PFSK-1 (cell line): ENCODE results near the gene CCDC88C.

ENCODE experiments used
- FOXP2 ChIP-seq: optimal IDR thresholded peaks from 2 replicates; pipeline ENCODE3; 2011; ENCODE audit warnings: borderline replicate concordance, control low read depth, inconsistent platforms; ENCODE audit not compliant: insufficient read depth; ENCODE audit errors: extremely low read length, extremely low read depth
- POLR2AphosphoS5 ChIP-seq: IDR thresholded peaks from 2 replicates; pipeline ENCODE4 v1.6.1; 2012; ENCODE audit warnings: low read depth, mild to moderate bottlenecking, control low read depth, low read length, moderate library complexity
- SIN3A ChIP-seq: IDR thresholded peaks from 2 replicates; pipeline ENCODE4 v1.6.1; 2012; ENCODE audit warnings: mild to moderate bottlenecking, low read length, moderate library complexity, borderline replicate concordance; ENCODE audit not compliant: insufficient read depth
- TAF1 ChIP-seq: IDR thresholded peaks from 2 replicates; pipeline ENCODE4 v1.6.1; 2012; ENCODE audit warnings: low read length, control low read depth, borderline replicate concordance; ENCODE audit not compliant: insufficient read depth
- TF ChIP-seq, protein P1 (sequence below), 2 experiments: IDR thresholded peaks; 2 replicates each; pipeline versions ENCODE4 v1.6.1 to v1.8.0; 2011 to 2012; ENCODE audit warnings: low read depth in 2 of 2, low read length in 2 of 2, control low read depth in 1 of 2, inconsistent platforms in 1 of 2, mild to moderate bottlenecking in 1 of 2, moderate library complexity in 1 of 2; ENCODE audit not compliant: insufficient read depth in 1 of 2

CCDC88C gene

DNA sequence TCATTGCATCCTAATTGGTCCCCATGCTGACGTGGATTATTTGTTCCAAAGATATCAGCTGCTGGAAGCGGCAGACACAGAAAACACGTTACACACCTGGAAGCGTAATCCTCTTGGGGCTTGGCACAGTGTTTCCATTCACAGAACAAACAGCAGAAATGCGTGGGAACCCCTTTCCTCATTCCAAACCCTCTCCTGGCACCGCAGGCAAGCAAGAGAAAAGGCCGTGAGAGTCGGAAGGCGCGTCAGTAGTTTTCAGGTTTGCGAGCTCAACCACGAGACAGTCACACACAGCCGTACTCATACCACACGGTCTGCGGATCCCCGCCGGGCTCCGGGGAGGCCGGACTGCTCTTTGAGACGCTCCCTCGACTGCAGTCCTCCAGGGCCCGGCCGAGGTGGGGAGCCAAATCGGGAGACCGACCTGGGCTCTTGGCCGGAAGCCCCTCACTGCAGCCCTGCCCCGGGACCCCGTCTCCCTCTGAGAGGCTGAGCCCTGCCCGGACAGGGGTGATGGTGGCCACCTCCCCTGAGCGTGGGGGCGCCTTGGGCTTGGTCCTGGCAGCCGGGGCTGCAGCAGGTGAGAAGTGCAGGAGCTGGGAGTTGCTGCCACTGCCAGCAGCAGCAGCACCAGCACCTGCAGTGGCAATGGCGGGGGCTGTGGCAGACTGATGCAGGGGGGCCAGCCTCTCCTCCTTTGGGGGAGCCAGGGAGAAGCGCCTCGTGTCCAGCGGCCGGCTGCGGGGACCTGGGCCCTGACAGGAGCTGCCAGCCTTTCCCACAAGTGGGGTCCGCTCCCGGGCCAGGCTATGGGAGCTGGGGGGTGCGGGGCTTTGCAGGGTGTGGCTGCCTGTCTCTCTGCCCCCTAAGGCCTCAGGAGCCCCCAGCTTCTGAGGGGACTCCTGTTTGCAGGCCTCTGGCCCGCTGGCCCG is 145.0 kb downstream of the CCDC88C start:
- no peak for TF ChIP-seq FOXP2
- no peak for TF ChIP-seq SIN3A
- no peak for TF ChIP-seq POLR2AphosphoS5
- TF ChIP-seq, protein P1, sequence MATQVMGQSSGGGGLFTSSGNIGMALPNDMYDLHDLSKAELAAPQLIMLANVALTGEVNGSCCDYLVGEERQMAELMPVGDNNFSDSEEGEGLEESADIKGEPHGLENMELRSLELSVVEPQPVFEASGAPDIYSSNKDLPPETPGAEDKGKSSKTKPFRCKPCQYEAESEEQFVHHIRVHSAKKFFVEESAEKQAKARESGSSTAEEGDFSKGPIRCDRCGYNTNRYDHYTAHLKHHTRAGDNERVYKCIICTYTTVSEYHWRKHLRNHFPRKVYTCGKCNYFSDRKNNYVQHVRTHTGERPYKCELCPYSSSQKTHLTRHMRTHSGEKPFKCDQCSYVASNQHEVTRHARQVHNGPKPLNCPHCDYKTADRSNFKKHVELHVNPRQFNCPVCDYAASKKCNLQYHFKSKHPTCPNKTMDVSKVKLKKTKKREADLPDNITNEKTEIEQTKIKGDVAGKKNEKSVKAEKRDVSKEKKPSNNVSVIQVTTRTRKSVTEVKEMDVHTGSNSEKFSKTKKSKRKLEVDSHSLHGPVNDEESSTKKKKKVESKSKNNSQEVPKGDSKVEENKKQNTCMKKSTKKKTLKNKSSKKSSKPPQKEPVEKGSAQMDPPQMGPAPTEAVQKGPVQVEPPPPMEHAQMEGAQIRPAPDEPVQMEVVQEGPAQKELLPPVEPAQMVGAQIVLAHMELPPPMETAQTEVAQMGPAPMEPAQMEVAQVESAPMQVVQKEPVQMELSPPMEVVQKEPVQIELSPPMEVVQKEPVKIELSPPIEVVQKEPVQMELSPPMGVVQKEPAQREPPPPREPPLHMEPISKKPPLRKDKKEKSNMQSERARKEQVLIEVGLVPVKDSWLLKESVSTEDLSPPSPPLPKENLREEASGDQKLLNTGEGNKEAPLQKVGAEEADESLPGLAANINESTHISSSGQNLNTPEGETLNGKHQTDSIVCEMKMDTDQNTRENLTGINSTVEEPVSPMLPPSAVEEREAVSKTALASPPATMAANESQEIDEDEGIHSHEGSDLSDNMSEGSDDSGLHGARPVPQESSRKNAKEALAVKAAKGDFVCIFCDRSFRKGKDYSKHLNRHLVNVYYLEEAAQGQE (IDR thresholded peaks at IDR 0.05; ENCODE audit: insufficient read depth in 1 of 2, low read depth in 2 of 2, low read length in 2 of 2), result no peak
- TF ChIP-seq TAF1, result no peak

DNA sequence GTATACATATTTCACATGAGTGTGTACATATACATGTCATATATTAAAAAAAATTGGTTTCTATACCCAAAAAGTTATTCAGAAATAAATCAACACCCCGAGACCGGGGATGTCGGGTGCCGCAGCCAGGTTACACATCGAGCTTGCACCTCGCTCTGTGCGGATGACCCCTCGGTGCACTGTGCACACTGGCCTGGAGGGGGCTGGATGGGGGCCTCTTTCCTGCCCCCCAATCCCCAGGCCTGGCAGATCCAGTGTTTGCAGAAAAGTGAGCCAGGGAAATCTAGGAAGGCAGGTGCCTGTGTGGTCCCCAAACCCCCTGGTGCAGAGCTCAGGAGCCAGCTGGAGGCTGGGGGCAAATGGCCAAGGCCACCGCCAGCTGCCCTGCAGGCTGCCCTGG is 146.0 kb downstream of the CCDC88C start:
- TF ChIP-seq TAF1 (no peak), POLR2AphosphoS5 (no peak), SIN3A (no peak), FOXP2 (no peak)
- TF ChIP-seq, protein P1 (IDR thresholded peaks at IDR 0.05; ENCODE audit: insufficient read depth in 1 of 2, low read depth in 2 of 2, low read length in 2 of 2), result no peak

DNA sequence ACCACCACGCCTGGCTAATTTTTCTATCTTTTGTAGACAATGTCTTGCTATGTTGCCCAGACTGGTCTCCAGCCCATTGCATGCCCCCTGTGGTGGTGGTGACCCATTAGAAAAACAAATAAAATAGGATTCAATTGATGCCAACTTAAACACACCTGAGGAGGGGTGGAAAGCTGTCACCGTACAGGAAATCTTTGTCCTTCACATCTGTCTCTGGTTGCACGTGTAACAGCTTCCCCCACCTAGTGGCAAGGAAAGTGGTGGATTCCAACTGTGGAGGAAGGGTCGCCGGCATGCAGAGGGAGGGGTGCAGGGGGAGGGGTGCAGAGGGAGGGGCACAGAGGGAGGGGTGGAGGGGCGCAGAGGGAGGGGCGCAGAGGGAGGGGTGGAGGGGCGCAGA is 147.0 kb downstream of the CCDC88C start:
- TF ChIP-seq FOXP2 (no peak), SIN3A (no peak), POLR2AphosphoS5 (no peak), TAF1 (no peak)
- TF ChIP-seq, protein P1 (IDR thresholded peaks at IDR 0.05; ENCODE audit: insufficient read depth in 1 of 2, low read depth in 2 of 2, low read length in 2 of 2), result no peak

DNA sequence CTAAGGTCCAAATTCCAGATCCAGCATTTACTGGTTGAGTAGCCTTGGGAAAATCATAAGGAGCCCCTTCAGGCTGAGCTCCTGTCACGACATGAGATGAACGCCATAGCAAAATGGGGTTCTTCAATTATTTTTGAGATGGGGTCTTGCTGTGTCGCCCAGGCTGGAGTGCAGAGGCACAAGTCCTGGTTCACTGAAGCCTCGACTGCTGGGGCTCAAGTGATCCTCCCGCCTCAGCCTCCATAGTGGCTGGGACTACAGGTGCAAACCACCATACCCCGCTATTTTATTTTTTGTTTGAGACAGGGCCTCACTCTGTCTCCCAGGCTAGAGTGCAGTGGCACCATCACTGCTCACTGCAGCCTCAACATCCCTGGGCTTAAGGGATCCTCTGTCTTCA is 147.4 kb downstream of the CCDC88C start:
- TF ChIP-seq SIN3A (no peak), TAF1 (no peak), POLR2AphosphoS5 (no peak), FOXP2 (no peak)
- TF ChIP-seq, protein P1 (IDR thresholded peaks at IDR 0.05; ENCODE audit: insufficient read depth in 1 of 2, low read depth in 2 of 2, low read length in 2 of 2), result no peak
